Psoas muscle (tissue), 8 donors: ENCODE results near the gene GRIP1. TPM values are rescaled to one million over a fixed set of nuclear protein-coding genes. Genes with fewer than 3 reads are reported as not detected.

Experiments used
- ATAC-seq, 4 donors: fragments of 200-7000 bp; cut with Tn5 transposase; one replicate each; pipeline ENCODE4 v1.9.1; 2020; ENCODE audit warnings: moderate library complexity in 3 of 4, mild to moderate bottlenecking in 2 of 4
- DNase-seq, 2 donors: peaks; one replicate each; pipeline ENCODE4 v3.0.0-alpha.2; 2020
- H3K27ac ChIP-seq: fragments of 200-600 bp; one replicate; pipeline ENCODE4 v1.8.0; 2022
- H3K27me3 ChIP-seq, 3 donors: fragments of 200-600 bp in 1 of 3; one replicate each; pipeline versions ENCODE4 v1.6.1 to v1.8.0; 2013 to 2022; ENCODE audit warnings: low read length in 2 of 3, mild to moderate bottlenecking in 2 of 3, moderate library complexity in 1 of 3; ENCODE audit not compliant: insufficient read depth in 3 of 3
- H3K36me3 ChIP-seq, 2 donors: fragments of 200-600 bp in 1 of 2; one replicate each; pipeline versions ENCODE4 v1.6.1 to v1.8.0; 2013 to 2022; ENCODE audit warnings: low read depth in 1 of 2, mild to moderate bottlenecking in 1 of 2, moderate library complexity in 1 of 2; ENCODE audit not compliant: insufficient read depth in 1 of 2
- H3K4me1 ChIP-seq: fragments of 200-600 bp; one replicate; pipeline ENCODE4 v1.8.0; 2022
- H3K4me3 ChIP-seq: fragments of 200-600 bp; one replicate; pipeline ENCODE4 v1.8.0; 2022; ENCODE audit warnings: mild to moderate bottlenecking
- H3K9me3 ChIP-seq: fragments of 200-600 bp; one replicate; pipeline ENCODE4 v1.8.0; 2022
- CTCF ChIP-seq: fragments of 200-600 bp; IDR thresholded peaks from one replicate; pipeline ENCODE4 v1.8.0; 2022; ENCODE audit warnings: antibody characterized with exemption
- WGBS, 3 donors: extraction: QIAGEN DNeasy Blood & Tissue Kit; methylation state at CpG; one replicate each; pipeline versions ENCODE4 v1.1.6 to v1.1.7; 2013; 5-methylcytosine and 5-hydroxymethylcytosine counted together
- intact Hi-C, 2 donors: fragments of 100-400 bp; cut with DNase I; formaldehyde crosslinking; loops; one replicate each; pipeline versions ENCODE4 v1.11.0 to v1.14.2; 2022
- polyA plus RNA-seq, 3 donors: library from polyadenylated mRNA; stranded (reverse); fragments of 200-250 nt; gene quantifications; one replicate each; pipeline ENCODE4 v1.2.3, GENCODE V29; 2013
- total RNA-seq, 4 donors: library from RNA; stranded (reverse); fragmentation: NEBNext Ultra II Directional in 2 of 4; extraction: Animal tissue kit (Norgen Biotek cat#: 25700) in 2 of 4; gene quantifications; one replicate each; pipeline versions ENCODE4 v1.2.1 to v1.2.4, GENCODE V29; 2021 to 2023
- donor health status: healthy with polysubstance abuse.
- donor health status: DM: no; HTN: no; CAD: no; lungs with moderate emphysema.
- donor health status: Bipolar disorder and iron deficiency.
- donor health status: healthy.
- donor health status: DM: yes; HTN: yes; CAD: no.
- donor health status: DM: no; HTN: no; CAD: no.
- donor health status: DM: no; HTN: no; CAD: no.
- donor health status: DM: yes; HTN: yes; CAD: no.

GRIP1 gene
- total and polyA plus RNA-seq, 7 donors: 0.05 to 4.1 (median 1.6) TPM

GRCh38 chr12:66627988-66628317 lies 50.9 kb downstream of the GRIP1 start:
- Histone ChIP-seq H3K4me3 (no peak overlapping the region), H3K9me3 (no peaks in the 10 kb centered on the region), H3K27ac (no peak overlapping the region), H3K4me1 (no peaks in the 10 kb centered on the region), H3K36me3 (no peaks in the 10 kb centered on the region), H3K27me3 (no peaks in the 10 kb centered on the region)
- no peak for TF ChIP-seq CTCF
- ATAC-seq (no peak), DNase-seq (no peak)
- intact Hi-C loops: no loop called here
- 40 to 48% (median 44%) methylated on average over 2 of the region's 2 CpGs for WGBS, 3 donors

- intact Hi-C loops: no loop called here
- no peak for ATAC-seq
- WGBS, 3 donors: 47 to 54% (median 49%) methylated on average over 4 of the region's 4 CpGs
- Histone ChIP-seq H3K36me3 (no peaks in the 10 kb centered on the region), H3K9me3 (no peaks in the 10 kb centered on the region), H3K4me1 (no peaks in the 10 kb centered on the region), H3K27me3 (no peaks in the 10 kb centered on the region), H3K27ac (no peak overlapping the region), H3K4me3 (no peak overlapping the region)
- no peak for TF ChIP-seq CTCF
- DNase-seq: peak; percentile 21 to 59
Measured at GRCh38 chr12:66627270-66627987, 51.4 kb downstream of the GRIP1 start.

GRCh38 chr12:66624806-66625205 lies 54.1 kb downstream of the GRIP1 start:
- intact Hi-C loops: no loop called here
- no peaks in the 10 kb centered on the region for H3K36me3 ChIP-seq
- DNase-seq: no peak
- no peaks in the 10 kb centered on the region for H3K4me1 ChIP-seq
- H3K9me3 ChIP-seq: no peaks in the 10 kb centered on the region
- TF ChIP-seq CTCF: no peak
- H3K27me3 ChIP-seq: no peaks in the 10 kb centered on the region
- WGBS, 3 donors: 77 to 82% (median 80%) methylated on average over 2 of the region's 2 CpGs
- no peak for ATAC-seq
- no peak overlapping the region for H3K4me3 ChIP-seq
- no peak overlapping the region for H3K27ac ChIP-seq

GRCh38 chr12:66623455-66623854 lies 55.4 kb downstream of the GRIP1 start:
- no peaks in the 10 kb centered on the region for H3K27me3 ChIP-seq
- H3K9me3 ChIP-seq: no peaks in the 10 kb centered on the region
- intact Hi-C loops: no loop called here
- no peak for TF ChIP-seq CTCF
- no peak for ATAC-seq
- H3K4me1 ChIP-seq: no peaks in the 10 kb centered on the region
- no peak overlapping the region for H3K27ac ChIP-seq
- DNase-seq: no peak
- no peaks in the 10 kb centered on the region for H3K36me3 ChIP-seq
- no peak overlapping the region for H3K4me3 ChIP-seq

- DNase-seq (no peak), ATAC-seq (no peak)
- Histone ChIP-seq H3K27me3 (no peaks in the 10 kb centered on the region), H3K36me3 (no peaks in the 10 kb centered on the region), H3K4me3 (no peak overlapping the region), H3K4me1 (no peaks in the 10 kb centered on the region), H3K9me3 (no peaks in the 10 kb centered on the region), H3K27ac (no peak overlapping the region)
- intact Hi-C loops: no loop called here
- 55 to 88% (median 71%) methylated on average over 2 of the region's 2 CpGs for WGBS, 3 donors
- TF ChIP-seq CTCF: no peak
Measured at GRCh38 chr12:66620688-66621087, 58.2 kb downstream of the GRIP1 start.
